Bladder microvascular endothelial cell (primary cell): ENCODE measurements around the gene ZCWPW2. TPM values are rescaled to one million over a fixed set of nuclear protein-coding genes. Genes with fewer than 3 reads are reported as not detected.

Experiments
- total RNA-seq: library from RNA; depleted of rRNA; stranded (reverse); fragments of >200 nt; gene quantifications from 2 replicates; pipeline ENCODE4 v1.2.3, GENCODE V29; 2014

ZCWPW2 gene, protein sequence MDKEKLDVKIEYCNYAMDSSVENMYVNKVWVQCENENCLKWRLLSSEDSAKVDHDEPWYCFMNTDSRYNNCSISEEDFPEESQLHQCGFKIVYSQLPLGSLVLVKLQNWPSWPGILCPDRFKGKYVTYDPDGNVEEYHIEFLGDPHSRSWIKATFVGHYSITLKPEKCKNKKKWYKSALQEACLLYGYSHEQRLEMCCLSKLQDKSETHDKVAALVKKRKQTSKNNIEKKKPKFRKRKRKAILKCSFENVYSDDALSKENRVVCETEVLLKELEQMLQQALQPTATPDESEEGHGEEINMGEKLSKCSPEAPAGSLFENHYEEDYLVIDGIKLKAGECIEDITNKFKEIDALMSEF
- 0.13 TPM in 1 of 2 replicates, not detected in the other for total RNA-seq

GRCh38 chr3:28348629-28349468 is at the start of gene ZCWPW2, which contains the start of gene AZI2:
ZCWPW2 (plus strand) TSS chr3:28348721; CDS start chr3:28413069, 64,348 bp downstream.
AZI2 (minus strand) TSS chr3:28348824; CDS start chr3:28340617, 8,207 bp downstream.

Other genes starting within 250 kb of the ZCWPW2 start
- gene CMC1, start 107.1 kb upstream of the ZCWPW2 start, total RNA-seq, result 2.9 and 4.7 TPM in 2 replicates
- gene AZI2, start 103 bp downstream of the ZCWPW2 start, total RNA-seq, result 28.8 and 53.4 TPM in 2 replicates